ENCODE results near the gene SKIC2.
"Not testable (repeated sequence)": the region's sequence is repeated elsewhere in the genome, so short reads cannot be mapped to it uniquely, and the experiment has no call there.

SKIC2 gene

GRCh38 chr6:32008616-32009015, 49.6 kb downstream of the SKIC2 start:
- not testable (repeated sequence) for H4K20me1 ChIP-seq (ENCODE audit: low read depth, low read length); H3K4me2 ChIP-seq (ENCODE audit: low read depth, low read length, poor library complexity, severe bottlenecking); H2AFZ ChIP-seq (ENCODE audit: low read depth, low read length, severe bottlenecking); H3K79me2 ChIP-seq (ENCODE audit: insufficient read depth, low read length); H3K9ac ChIP-seq (ENCODE audit: low read length); H3K4me3 ChIP-seq (ENCODE audit: insufficient read depth, low read length, poor library complexity, severe bottlenecking); H3K27me3 ChIP-seq (ENCODE audit: low read length); H3K27ac ChIP-seq (ENCODE audit: low read depth, low read length); H3F3A ChIP-seq (ENCODE audit: insufficient read depth); H3K9me2 ChIP-seq (replicated peaks; ENCODE audit: insufficient read depth, low read length); H3K36me3 ChIP-seq (ENCODE audit: low read length); H3K9me3 ChIP-seq (ENCODE audit: insufficient read depth, low read length)

- H3K9me2 ChIP-seq (replicated peaks; ENCODE audit: insufficient read depth, low read length); H3K79me2 ChIP-seq (ENCODE audit: insufficient read depth, low read length); H3K36me3 ChIP-seq (ENCODE audit: low read length); H3K9me3 ChIP-seq (ENCODE audit: insufficient read depth, low read length); H3K27me3 ChIP-seq (ENCODE audit: low read length); H3K4me2 ChIP-seq (ENCODE audit: low read depth, low read length, poor library complexity, severe bottlenecking); H3K4me3 ChIP-seq (ENCODE audit: insufficient read depth, low read length, poor library complexity, severe bottlenecking); H2AFZ ChIP-seq (ENCODE audit: low read depth, low read length, severe bottlenecking); H3F3A ChIP-seq (ENCODE audit: insufficient read depth); H4K20me1 ChIP-seq (ENCODE audit: low read depth, low read length); H3K27ac ChIP-seq (ENCODE audit: low read depth, low read length); H3K9ac ChIP-seq (ENCODE audit: low read length): not testable (repeated sequence)
Observed at GRCh38 chr6:32009537-32009936, 50.6 kb downstream of the SKIC2 start.

- H3K4me2 ChIP-seq (ENCODE audit: low read depth, low read length, poor library complexity, severe bottlenecking); H3K9me3 ChIP-seq (ENCODE audit: insufficient read depth, low read length); H3K9me2 ChIP-seq (replicated peaks; ENCODE audit: insufficient read depth, low read length); H3K27me3 ChIP-seq (ENCODE audit: low read length); H2AFZ ChIP-seq (ENCODE audit: low read depth, low read length, severe bottlenecking); H3K9ac ChIP-seq (ENCODE audit: low read length); H4K20me1 ChIP-seq (ENCODE audit: low read depth, low read length); H3K4me3 ChIP-seq (ENCODE audit: insufficient read depth, low read length, poor library complexity, severe bottlenecking); H3K79me2 ChIP-seq (ENCODE audit: insufficient read depth, low read length); H3K27ac ChIP-seq (ENCODE audit: low read depth, low read length); H3K36me3 ChIP-seq (ENCODE audit: low read length); H3F3A ChIP-seq (ENCODE audit: insufficient read depth): not testable (repeated sequence)
Observed at GRCh38 chr6:32010856-32011530, 52.0 kb downstream of the SKIC2 start.

GRCh38 chr6:32012941-32013617, 54.1 kb downstream of the SKIC2 start:
- not testable (repeated sequence) for H3K9ac ChIP-seq (ENCODE audit: low read length); H3K4me3 ChIP-seq (ENCODE audit: insufficient read depth, low read length, poor library complexity, severe bottlenecking); H3K79me2 ChIP-seq (ENCODE audit: insufficient read depth, low read length); H3K27me3 ChIP-seq (ENCODE audit: low read length); H3K9me2 ChIP-seq (replicated peaks; ENCODE audit: insufficient read depth, low read length); H3F3A ChIP-seq (ENCODE audit: insufficient read depth); H3K9me3 ChIP-seq (ENCODE audit: insufficient read depth, low read length); H3K27ac ChIP-seq (ENCODE audit: low read depth, low read length); H3K4me2 ChIP-seq (ENCODE audit: low read depth, low read length, poor library complexity, severe bottlenecking); H4K20me1 ChIP-seq (ENCODE audit: low read depth, low read length); H3K36me3 ChIP-seq (ENCODE audit: low read length); H2AFZ ChIP-seq (ENCODE audit: low read depth, low read length, severe bottlenecking)

GRCh38 chr6:32013738-32014137, 54.8 kb downstream of the SKIC2 start:
- not testable (repeated sequence) for H3K79me2 ChIP-seq (ENCODE audit: insufficient read depth, low read length); H3K27me3 ChIP-seq (ENCODE audit: low read length); H3K9me2 ChIP-seq (replicated peaks; ENCODE audit: insufficient read depth, low read length); H4K20me1 ChIP-seq (ENCODE audit: low read depth, low read length); H3K4me2 ChIP-seq (ENCODE audit: low read depth, low read length, poor library complexity, severe bottlenecking); H3F3A ChIP-seq (ENCODE audit: insufficient read depth); H3K9me3 ChIP-seq (ENCODE audit: insufficient read depth, low read length); H3K36me3 ChIP-seq (ENCODE audit: low read length); H3K4me3 ChIP-seq (ENCODE audit: insufficient read depth, low read length, poor library complexity, severe bottlenecking); H3K9ac ChIP-seq (ENCODE audit: low read length); H2AFZ ChIP-seq (ENCODE audit: low read depth, low read length, severe bottlenecking); H3K27ac ChIP-seq (ENCODE audit: low read depth, low read length)

- H3K36me3 ChIP-seq (ENCODE audit: low read length); H3K27me3 ChIP-seq (ENCODE audit: low read length); H2AFZ ChIP-seq (ENCODE audit: low read depth, low read length, severe bottlenecking); H3K4me2 ChIP-seq (ENCODE audit: low read depth, low read length, poor library complexity, severe bottlenecking); H3K9me3 ChIP-seq (ENCODE audit: insufficient read depth, low read length); H3K4me3 ChIP-seq (ENCODE audit: insufficient read depth, low read length, poor library complexity, severe bottlenecking); H3K79me2 ChIP-seq (ENCODE audit: insufficient read depth, low read length); H3K9ac ChIP-seq (ENCODE audit: low read length); H3K27ac ChIP-seq (ENCODE audit: low read depth, low read length); H4K20me1 ChIP-seq (ENCODE audit: low read depth, low read length); H3F3A ChIP-seq (ENCODE audit: insufficient read depth); H3K9me2 ChIP-seq (replicated peaks; ENCODE audit: insufficient read depth, low read length): not testable (repeated sequence)
Observed at GRCh38 chr6:32014547-32014946, 55.6 kb downstream of the SKIC2 start, which contains the start of gene C4B. Gene C4B, plus strand, starts transcription at chr6:32014795. Its CDS starts 51 bp downstream, at chr6:32014846.

Data from SU-DHL-6 (cell line).